GM11168 (cell line): Measurements from ENCODE around the gene TSPAN19.

Experiments used
- in situ Hi-C: fragments of 300-500 bp; cut with MboI; formaldehyde crosslinking; loops from one replicate; pipeline ENCODE4 v1.12.0; 2022; ENCODE audit warnings: low sequenced_read_pairs; ENCODE audit not compliant: unreplicated experiment

TSPAN19 gene

DNA sequence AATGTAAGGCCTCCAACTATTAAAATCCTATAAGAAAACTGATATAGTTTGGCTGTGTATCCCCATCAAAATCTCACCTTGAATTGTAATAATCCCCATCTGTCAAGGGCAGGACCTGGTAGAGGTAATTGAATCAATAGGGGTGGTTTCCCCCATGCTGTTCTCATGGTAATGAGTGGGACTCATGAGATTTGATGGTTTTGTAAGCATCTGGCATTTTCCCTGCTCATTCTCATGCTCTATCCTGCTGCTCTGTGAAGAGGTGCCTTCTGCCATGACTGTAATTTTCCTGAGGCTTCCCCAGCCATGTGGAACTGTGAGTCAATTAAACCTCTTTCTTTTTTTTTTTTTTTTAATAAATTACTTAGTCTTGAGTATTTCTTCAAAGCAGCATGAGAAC is 31.9 kb downstream of the TSPAN19 start:
- in situ Hi-C loops, result no loop called here

DNA sequence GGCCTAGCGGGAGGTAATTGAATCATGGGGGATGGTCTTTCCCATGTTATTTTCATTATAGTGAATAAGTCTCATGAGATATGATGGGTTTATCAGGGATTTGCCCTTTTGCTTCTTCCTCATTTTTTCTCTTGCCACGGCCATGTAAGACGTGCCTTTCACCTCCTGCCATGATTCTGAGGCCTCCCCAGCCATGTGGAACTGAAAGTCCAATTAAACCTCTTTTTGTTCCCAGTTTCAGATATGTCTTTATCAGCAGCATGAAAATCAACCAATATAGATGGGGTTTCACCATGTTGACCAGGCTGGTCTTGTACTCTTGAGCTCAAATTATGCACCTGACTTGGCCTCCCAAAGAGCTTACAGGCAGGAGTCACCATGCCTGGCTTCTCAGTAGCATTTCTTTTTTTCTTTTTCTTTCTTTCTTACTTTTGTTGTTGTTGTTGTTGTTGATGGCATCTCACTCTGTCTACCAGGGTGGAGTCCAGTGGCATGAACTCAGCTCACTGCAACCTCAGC is 33.2 kb downstream of the TSPAN19 start:
- in situ Hi-C loops, result no loop called here

DNA sequence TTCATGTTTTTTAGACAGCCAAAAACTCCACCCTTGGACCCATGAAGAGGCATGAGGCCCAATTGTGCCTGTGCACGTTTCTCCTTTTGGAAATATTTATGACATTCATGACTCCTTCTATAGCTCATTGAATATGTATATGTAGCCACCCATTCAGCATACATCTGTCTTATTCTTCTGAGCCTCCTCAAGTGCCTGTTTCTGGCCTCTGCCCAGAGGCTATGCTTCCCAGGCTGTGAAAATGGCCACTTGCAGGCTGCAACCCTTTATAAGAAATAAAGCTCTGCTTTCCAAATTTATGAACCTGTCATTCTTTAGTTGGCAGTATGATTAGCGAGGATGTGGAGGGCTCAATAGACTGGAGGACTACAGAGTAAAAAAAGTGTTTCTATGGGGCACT is 35.3 kb downstream of the TSPAN19 start:
- in situ Hi-C loops, result no loop called here

DNA sequence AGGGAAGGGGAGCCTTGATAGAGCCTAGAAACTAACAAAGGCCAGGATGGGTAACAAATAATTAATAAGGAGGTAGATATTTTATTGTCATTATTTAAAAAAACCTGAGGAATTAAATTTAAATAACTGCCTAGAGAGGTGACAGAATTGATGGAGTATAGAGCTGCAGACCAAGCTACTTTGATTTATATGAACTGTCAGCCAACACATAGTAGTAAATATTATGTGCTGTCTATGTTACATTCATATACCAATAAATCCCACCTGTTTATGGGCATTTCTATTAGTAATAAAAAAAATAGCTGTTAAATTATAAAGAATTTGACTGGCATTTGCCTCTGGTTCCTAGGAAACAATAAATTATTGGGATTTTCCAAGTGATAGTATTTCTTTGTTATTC is 37.7 kb downstream of the TSPAN19 start:
- in situ Hi-C loops, result no loop called here

DNA sequence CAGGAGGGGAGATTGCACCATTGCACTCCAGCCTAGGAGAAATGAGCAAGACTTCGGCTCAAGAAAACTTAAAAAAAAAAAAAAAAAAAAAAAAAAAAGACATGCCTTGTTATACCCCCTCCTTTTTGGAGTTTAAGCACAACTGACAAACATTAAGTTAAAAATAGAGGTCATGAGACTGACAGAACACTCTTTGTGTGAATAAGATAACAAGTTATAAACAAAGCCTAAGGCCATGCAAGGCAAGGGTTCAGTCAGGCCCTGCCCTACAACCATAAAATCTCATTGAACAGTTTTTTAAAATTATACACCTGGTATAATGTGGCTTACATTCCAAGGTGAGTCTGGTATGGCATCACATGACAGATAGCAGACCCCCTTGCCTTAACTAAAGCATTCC is 39.3 kb downstream of the TSPAN19 start:
- in situ Hi-C loops, result no loop called here

DNA sequence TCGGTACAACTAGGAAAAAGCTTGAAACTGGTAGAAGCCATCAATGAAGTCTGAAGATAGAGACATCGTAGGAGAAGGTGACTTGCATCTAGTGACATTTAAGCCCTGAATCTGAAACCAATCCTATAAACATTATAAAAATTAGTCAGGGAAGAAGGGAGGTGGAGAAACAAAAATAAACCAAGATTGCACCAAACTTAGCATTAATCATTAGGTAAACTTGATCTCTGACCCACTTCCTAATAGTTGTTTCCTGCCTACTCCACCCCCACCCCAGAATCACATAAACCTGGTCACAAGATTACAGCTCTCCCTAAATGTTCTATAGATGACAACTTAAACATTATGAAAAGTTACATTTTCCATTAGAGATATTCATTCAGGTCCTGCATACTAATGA is 40.4 kb downstream of the TSPAN19 start:
- in situ Hi-C loops, result no loop called here

DNA sequence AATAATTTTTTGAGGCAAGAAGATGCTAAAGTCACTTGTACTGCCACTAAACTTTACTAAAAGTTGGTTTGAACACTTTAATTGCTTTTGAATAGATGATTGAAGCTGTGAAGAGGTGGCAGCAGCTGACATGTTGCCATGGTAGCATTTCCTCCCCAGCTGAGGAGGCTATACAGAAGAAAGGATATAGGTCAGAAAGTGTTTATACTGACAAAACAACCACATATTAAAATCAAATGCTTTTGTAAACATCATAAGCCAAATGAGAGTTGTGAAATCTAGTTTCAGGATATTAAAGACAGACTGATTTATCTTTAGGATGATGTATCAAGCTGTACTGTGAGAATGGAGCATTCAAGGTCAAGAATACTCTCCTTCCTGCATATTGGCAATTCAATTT is 41.7 kb downstream of the TSPAN19 start:
- in situ Hi-C loops, result no loop called here

DNA sequence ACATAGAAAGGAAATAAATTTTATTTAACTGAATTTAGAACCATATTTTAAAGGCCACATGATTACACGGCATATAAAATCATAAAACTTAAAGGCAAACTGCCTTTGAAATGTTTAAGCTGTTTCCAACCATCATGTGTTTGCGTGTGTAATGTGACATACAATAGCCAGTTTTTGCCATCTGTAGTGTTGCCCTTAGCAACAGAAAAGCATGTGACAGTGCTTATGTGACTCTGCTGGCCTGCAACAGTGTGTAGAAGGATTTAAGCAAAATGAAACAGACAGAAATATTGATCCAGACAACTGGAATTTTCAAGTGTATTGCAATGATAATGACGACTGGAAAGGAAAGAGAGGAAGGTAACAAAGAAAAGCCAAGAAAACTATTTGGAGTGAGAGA is 49.5 kb downstream of the TSPAN19 start:
- in situ Hi-C loops, result no loop called here

DNA sequence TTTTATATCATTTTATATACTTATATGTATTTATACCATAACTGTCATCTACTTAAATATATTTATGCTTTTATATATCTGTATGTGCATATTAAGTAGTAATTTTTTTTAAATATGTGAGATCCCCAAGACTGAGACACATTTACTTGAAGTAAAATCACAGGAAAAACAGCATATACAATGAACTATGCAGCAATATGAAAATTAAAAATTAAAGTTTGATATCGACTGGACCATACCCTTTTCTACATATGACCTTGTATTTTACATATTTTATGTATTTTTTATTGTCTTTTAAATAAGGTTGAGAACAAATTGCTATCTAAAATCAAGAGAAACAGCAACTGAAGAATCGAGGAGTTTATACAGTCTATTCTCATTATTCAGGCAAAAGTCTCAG is 50.0 kb downstream of the TSPAN19 start:
- in situ Hi-C loops, result no loop called here

DNA sequence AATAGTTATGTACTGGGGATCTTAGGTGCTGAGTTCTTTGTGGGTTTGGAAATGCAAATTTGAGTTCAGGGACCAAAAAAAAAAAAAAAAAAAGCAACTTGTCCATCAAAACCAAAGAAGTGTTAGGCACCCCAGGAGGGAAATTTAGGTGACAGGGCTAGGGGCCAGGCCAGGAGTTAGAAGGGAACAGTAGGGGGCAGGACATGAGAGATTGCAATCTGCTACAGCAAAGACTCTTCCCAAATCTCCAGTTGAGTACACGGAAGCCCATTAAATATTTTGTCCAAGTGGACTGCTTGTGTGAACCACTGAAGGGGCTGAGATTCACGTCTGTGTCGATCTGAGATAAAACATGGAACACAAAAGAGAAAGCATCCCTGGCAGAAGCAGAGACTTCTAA is 52.8 kb downstream of the TSPAN19 start:
- in situ Hi-C loops, result no loop called here

DNA sequence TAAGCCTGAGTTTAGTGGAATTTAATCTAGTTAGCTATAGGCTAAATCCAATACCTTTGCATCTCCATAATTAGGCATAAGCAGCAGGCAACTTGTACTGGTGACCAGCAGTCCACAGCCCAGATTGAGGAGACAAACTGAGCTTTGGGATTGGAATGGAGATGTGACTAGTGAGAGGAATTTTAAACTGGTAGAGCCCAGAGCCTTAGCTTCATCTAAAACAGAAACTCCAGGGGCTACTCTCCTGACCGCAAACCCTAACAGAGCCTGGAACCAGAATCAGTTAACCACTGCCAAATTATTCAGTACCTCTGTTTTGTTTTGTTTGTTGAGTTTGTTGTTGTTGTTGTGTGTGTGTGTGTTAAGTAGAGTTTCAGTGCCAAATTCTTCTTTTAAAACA is 53.2 kb downstream of the TSPAN19 start:
- in situ Hi-C loops, result no loop called here

DNA sequence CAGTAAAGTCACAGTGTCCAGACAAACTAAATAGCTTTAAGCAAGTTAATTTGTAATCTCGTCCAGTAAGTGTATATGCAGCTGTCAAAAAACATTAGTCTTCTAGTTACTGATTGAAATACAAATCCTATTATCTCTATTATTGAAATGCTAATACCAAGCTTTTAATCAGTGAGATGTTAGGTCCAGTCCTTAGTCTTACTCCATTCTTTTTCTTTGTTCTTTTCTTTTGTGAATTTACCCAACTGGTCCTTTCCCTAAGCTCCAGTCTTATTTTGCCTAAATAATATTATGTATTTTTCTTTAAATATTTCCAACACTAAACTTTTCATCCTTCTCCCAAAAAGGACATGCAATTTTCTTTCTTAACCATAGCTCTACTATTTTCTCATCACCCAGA is 57.2 kb downstream of the TSPAN19 start:
- in situ Hi-C loops, result no loop called here

DNA sequence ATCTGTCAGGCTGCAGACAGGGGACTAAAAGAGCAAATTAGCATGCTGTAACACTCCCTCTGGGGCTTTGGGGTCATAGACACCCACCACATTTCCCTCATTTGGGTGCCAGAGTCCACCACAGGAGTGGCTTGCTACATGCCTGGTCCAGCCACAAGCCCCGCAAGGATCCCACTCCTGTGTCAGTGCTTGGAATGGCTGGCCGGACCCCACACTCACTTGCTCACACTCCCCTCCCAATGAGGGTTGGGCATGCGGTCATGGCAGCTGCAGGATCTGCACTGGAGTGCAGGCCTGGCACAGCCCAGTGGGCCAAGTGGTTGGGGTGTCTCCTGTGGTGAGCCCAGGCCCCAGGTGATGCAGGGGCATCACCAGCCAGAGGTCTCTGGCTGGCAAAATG is 59.9 kb downstream of the TSPAN19 start:
- in situ Hi-C loops, result no loop called here

DNA sequence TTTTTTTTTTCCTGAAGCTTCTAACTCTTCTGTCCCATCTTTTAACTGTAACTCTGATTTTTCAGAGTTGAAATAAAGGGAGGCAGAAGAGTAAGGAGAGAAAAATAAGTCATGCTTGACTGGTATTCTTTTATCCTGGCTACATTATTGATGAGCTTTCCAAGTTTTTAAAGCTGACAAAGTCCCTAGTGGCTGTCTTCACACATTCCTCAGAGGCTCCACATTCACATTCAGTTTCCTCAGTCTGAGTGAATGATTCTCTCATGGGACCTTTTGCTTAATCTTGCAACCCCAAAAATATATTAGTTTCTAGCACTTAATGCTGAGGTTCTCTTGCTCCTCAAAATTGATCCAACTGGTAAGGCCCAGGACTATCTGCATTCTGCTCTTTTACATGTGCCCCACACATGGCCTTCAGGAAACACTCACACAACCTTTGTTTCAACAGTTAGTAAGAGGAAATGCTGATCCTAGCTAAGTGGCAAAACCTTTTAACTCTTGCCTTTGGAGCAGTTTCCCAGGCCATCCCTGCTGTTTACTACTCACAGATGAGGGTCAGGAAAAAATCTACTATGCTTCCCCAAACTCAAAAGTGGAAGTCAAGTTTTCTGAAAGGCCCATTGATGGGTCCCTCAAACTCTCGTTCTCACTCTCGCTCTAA is 61.8 kb downstream of the TSPAN19 start:
- in situ Hi-C loops, result no loop called here

DNA sequence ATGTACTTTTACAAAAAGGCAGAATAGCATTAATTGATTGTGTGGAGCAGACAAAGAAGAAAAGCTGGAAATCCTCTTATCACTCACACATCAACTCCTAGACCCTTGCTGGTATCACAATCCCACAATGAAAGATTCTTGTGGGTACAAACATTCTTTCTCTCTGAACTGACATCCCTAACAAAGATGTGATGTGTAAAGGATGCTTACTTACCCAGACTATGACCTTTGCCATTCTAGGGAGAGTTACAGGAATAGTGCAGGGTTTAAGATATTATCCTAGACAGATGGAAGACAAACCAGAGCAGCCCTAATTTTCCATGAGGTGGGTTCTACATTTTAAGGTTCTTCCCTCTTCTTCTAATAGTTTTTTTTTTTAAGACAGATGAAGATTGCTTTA is 63.1 kb downstream of the TSPAN19 start:
- in situ Hi-C loops, result no loop called here

DNA sequence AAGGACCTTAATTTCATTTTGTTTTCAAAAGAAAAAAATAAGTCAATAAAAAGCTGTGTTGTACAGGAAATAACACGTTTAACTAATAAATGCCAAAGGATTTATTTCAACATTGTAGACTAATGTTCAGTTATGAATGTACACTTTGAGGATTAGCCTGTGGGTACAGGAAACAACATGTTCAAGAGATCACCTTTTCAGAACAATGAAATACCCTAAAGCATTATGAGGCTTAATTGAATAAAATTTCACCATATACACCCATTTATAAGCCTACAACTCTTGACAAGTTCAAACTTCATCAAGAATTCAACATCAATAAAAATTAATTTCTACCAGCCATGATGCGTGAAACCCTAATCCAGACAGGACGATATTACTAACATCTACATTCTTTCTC is 66.9 kb downstream of the TSPAN19 start:
- in situ Hi-C loops, result no loop called here
